Stimulated activated CD8-positive, alpha-beta memory T cell treated with anti-CD3 and anti-CD28 coated beads, Interleukin-7, amount 100 ng/mL, for 24 hours (primary cell): ENCODE measurements around the gene CAPN11.

Source experiments
- DNase-seq: peaks from one replicate; pipeline ENCODE4 v3.0.0-alpha.2; 2020; ENCODE audit warnings: low read depth

The CAPN11 gene

DNA sequence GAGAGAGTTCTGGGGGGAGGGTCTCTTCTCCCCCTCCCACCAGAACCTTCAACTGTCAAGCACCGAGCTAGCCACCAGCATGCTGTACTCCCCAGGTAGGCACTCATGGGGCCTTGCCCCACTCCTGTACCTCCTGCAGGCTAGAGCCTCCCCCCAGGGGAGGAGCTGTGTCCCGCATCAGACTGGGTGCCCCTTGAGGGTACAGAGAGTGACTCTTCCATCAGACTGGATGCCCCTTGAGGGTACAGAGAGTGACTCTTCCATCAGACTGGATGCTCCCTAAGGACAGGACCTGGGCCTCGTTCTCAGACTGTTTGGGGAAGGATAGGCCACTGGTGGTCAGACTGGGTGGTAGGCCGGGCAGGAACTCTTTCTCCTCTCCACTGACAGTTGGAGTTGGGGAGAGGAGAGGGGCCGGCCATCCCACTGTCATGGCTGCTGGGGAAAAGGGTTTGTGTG lies at the start of gene CAPN11:
Gene CAPN11, plus strand, starts transcription at position 51 of the 459 bp plus-strand sequence. Its CDS starts 29 bp downstream, at position 80.
- DNase-seq: no peak

DNA sequence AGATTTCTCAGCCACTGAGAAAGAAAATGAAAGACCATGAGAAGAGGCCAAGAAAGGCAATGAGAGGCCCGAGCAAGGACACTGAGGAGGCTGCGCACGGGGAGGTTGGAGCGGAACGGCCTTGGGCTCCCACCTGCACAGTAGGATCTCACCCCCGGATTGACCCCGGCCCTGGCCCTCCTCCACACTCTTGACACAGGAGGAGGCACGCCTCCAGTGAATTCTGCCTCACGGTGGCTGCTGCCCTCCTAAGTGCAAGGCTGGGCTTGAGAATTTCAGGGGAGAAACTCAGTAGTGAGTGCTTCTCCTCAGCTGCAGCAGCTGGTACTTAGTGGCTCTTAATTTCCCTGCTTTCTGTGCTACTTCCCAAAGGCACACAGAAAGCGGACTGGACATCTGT lies 49.4 kb upstream of the CAPN11 start:
- DNase-seq: no peak

DNA sequence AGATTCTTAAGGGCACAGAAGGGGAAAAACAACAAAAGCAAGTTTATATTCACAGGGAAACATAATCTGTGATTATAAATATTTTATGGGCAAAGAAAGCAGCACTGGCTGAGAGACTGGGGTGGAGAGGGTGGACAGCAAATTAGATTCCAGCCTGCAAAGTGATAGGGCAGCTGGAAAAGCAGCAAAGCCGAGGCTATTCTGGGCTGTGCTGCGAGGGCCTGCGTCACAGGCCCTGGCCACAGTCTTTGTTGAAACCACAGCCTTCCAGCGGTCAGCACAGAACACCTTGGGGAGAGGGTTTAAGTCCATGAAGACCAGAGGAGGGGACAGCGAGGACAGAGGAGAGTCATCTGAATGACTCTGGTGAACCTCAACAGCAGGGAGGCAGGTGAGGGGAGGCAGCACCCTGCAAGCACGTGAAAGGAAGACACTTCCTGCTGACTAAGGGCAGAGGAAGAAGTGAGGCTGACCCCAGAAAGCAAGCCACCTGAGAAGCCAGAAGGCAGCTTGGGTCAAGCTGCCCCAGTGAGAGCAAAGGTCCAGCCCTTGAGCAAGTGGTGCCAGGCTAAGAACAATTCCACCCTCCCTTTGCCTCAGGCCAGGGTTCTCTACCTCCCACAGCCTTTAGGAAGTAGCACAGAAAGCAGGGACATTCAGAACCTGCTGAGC lies 48.5 kb upstream of the CAPN11 start:
- DNase-seq: no peak

DNA sequence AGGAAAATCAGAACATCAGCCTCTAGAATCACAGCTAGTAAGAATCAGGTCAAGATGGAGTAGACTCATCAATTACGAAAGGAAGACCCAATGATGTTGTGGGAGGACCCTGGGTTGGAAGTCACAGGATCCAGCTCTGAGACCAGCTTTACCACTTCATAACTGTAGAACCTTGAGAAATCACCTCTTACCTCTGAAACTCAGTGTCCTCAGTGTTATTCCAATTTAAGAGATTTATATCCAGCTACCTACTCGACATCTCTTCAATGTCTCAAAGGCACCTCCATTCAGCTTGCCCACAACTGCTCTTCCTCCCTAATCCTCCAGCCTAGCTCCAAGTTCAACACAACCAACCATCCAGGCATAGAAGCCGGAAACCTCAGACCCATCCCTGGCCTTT lies 47.7 kb upstream of the CAPN11 start:
- no peak for DNase-seq

- no peak for DNase-seq
Observed at GRCh38 chr6:44111434-44112417, 46.9 kb upstream of the CAPN11 start.

GRCh38 chr6:44113414-44113813 lies 45.2 kb upstream of the CAPN11 start:
- no peak for DNase-seq

GRCh38 chr6:44115866-44116265 lies 42.8 kb upstream of the CAPN11 start:
- no peak for DNase-seq

GRCh38 chr6:44116641-44117382 lies 41.8 kb upstream of the CAPN11 start:
- no peak for DNase-seq

GRCh38 chr6:44117397-44118128 lies 41.1 kb upstream of the CAPN11 start:
- no peak for DNase-seq

GRCh38 chr6:44119704-44120262 lies 38.8 kb upstream of the CAPN11 start:
- DNase-seq: no peak

DNA sequence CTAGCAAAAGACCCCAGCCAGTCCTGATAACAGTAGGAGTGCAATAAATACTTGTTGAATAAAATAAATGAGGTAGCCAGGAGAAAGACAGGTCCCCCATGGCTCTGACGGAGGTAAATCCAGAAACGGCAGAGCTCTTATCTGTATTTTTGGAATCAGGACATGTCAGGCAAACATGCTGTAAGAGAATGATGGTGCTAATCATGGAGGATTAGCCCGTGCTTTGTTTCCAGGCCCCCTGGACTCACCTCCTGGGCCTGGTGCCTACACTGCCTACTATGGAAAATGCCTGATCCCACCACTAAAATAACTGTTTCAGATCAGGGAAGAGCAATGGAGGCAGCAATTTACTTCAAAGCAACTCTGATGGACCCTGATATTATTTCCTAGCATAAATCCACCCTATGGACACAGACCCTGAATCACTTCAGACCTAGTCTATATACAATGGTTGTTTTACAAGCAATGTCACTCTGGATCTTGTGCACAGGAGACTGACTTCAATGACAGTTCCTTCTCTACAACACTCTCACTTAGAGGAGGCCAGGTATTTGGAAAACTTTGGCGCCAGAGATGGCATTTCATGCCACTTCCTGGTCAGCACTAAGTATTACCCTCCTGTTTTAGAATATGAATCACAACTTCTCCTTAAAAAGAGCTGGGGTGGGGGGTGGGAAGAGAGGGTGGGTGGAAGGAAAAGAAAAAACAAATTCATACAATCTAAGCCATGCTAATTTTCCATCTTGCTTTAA lies 37.8 kb upstream of the CAPN11 start:
- DNase-seq: no peak

DNA sequence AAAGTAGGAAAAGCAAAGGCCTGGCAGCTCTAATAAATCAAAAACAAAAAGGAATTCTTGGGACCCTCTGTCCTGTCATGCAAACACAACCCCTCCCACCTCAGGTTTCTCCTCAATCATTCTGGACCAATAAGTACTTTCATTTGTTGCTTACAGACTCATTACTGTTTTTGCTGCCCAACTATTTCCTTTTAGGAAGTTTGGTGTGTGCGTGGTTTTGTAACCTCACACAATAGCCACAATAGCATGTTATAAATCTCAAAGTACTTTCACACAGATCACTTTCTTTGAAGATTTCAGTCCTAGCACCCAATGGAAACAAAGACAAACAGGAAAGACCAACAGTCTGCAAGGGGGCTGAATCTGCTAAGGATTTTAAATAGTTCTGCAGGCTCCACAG lies 35.8 kb upstream of the CAPN11 start:
- DNase-seq: no peak

GRCh38 chr6:44123544-44123943 lies 35.1 kb upstream of the CAPN11 start:
- DNase-seq: no peak

DNA sequence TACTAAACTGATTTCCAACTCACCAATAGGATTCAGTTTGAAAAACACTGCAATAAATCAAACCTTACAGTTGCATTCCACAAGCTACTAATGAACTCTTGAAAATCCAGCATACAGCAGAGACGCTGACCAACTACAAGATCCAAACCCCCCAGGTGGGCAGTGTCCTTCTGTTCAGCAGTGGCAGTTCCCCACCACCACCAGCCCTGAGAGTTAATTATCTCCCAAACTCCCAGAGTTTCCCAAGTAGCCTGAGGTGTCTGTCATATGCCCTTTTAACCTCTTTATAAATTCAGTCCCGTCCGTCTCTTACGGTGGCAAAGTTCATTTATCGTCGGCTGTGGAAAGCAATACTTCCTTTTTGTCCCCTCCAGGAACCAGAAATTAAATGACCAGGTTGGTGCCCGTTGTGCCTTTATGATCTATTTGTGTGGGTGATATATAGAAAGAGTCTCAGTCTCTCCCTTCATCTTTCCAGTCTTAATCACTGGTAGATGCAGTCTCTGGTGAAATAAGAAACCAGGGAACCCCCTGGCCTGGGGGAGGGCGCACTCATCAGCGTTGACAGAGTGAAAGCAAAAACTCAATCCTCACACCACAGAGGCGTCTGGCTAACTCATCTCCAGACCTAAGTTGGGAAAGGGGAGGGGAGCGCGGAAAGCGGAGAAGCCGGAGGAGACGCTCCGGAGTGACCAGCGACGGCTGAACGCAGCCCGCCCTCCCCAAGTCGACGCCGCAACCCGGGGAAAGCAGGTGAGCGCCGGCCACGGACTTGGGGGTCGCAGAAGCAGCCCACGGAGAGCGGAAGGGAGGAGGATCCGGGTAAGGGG lies 32.1 kb upstream of the CAPN11 start:
- peak; percentile 64 for DNase-seq

DNA sequence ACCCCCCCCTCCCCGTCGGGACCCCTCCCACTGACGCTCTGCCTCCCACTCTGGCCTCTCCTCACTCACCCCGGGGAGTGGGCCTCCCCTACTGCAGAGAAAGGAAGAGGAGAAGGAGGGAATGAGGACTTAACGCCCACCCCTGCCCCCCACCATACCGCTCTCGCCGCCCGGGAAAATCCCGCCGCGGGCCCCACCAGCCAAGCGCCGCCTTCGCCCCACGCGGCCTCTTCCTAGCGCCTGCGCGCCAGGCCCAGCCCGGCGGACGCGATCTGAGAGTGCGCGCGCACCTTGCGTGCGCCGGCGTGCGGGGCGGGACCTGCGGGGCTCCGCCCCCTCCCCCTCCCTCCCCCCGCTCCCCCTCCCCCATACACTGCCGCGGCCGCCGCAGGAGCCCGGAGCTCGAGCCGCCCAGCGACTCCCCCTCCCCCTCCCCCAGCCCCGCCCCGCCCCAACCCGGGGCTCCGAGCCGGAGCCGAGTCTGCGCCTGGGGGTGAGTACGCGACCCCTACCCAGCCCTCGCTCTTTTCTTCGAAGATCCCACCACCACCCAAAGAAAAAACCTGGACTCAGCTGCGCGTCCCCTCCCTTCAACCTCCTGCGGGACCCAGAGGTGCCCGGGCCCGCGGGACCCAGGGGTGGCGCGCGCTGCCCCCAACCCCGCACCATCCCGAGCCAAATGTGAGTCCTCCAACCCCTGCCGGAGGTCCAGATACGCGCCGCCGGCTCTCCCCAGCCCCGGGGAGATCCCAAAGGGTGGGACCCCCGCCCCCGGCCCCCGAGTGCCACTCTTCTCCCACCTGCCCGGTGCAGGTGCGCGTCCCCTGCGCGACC lies 31.2 kb upstream of the CAPN11 start, which contains the start of the genes MRPL14 and TMEM63B:
Gene MRPL14, minus strand, starts transcription at position 267 of the 834 bp plus-strand sequence. CDS start 10,841 bp downstream, outside the sequence.
Gene TMEM63B, plus strand, starts transcription at position 369 of the 834 bp plus-strand sequence. CDS start 7,031 bp downstream, outside the sequence.
- DNase-seq: peak; percentile 79

GRCh38 chr6:44128020-44128917 lies 30.4 kb upstream of the CAPN11 start:
- DNase-seq: no peak

DNA sequence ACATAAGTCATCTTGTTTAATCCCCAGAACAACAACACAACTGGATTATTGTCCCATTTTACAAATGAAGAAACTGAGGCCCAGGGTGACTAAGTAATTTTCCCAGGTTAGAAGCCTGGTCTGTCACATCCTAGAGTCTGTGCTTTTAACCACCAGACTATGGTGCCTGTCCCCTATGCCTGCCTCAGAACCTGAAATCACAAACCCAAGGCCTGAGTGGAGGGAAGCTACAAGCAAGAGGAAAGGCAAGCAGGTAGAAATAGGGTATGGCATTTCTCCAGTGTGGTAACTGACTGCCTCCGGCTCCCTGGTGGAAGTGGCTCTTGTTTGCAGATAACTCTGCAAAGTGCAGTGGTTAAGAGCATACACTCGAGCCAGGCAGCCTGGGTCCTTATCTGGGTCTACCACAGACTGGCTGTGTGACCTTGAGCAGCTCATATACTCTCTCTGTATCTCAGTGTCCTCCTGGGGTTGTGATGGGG lies 28.7 kb upstream of the CAPN11 start:
- no peak for DNase-seq
